HEK293 (cell line): Measurements from ENCODE around the gene MAP6.

Source experiments
- BCL11A ChIP-seq: fragments of 450-650 bp; formaldehyde crosslinking; IDR thresholded peaks from 2 replicates; pipeline ENCODE4 v1.5.1; 2016; ENCODE audit warnings: low read depth, missing biosample characterization, missing genetic modification characterization
- CTCF ChIP-seq: fragments of 450-650 bp; formaldehyde crosslinking; IDR thresholded peaks from 2 replicates; pipeline ENCODE4 v1.5.1; 2016; ENCODE audit warnings: missing biosample characterization, missing genetic modification characterization
- HOXA7 ChIP-seq: sonication (generic); formaldehyde crosslinking; IDR thresholded peaks from 2 replicates; pipeline ENCODE4 v1.8.1; 2022; ENCODE audit warnings: missing genetic modification reagents, borderline replicate concordance
- SP2 ChIP-seq: fragments of 450-650 bp; formaldehyde crosslinking; IDR thresholded peaks from 2 replicates; pipeline ENCODE4 v1.5.1; 2016; ENCODE audit warnings: missing biosample characterization, missing genetic modification characterization
- YY1 ChIP-seq: fragments of 450-650 bp; formaldehyde crosslinking; IDR thresholded peaks from 2 replicates; pipeline ENCODE4 v1.5.1; 2018; ENCODE audit warnings: missing biosample characterization, missing genetic modification characterization
- ZFHX2 ChIP-seq: fragments of 450-650 bp; formaldehyde crosslinking; conservative IDR thresholded peaks from 2 replicates; pipeline ENCODE4 v1.5.1; 2016; ENCODE audit warnings: missing biosample characterization, missing genetic modification characterization
- ZNF274 ChIP-seq, 2 experiments: fragments of 200-500 bp in 1 of 2; fragments of 450-650 bp in 1 of 2; sonication (Bioruptor generic) in 1 of 2; formaldehyde crosslinking in 1 of 2; IDR thresholded peaks; 2 replicates each; pipeline versions ENCODE4 v1.5.1 to v1.6.1; 2014 to 2016; ENCODE audit warnings: borderline replicate concordance in 1 of 2, inconsistent platforms in 1 of 2, low read length in 1 of 2, missing biosample characterization in 1 of 2, missing genetic modification characterization in 1 of 2
- ZNF580 ChIP-seq: fragments of 450-650 bp; formaldehyde crosslinking; IDR thresholded peaks from 2 replicates; pipeline ENCODE4 v1.5.1; 2016; ENCODE audit warnings: missing biosample characterization, missing genetic modification characterization
- TF ChIP-seq, protein P1 (sequence below): fragments of 450-650 bp; formaldehyde crosslinking; IDR thresholded peaks from 2 replicates; pipeline ENCODE4 v1.5.1; 2016; ENCODE audit warnings: missing biosample characterization, missing genetic modification characterization, borderline replicate concordance

- TF ChIP-seq ZNF274 (IDR thresholded peaks at IDR 0.05; ENCODE audit: low read length) (no peak), ZNF274 (tag by site-specific recombination; IDR thresholded peaks at IDR 0.05; ENCODE audit: borderline replicate concordance) (no peak), HOXA7 (CRISPR knock-in tag) (no peak), CTCF (tag by site-specific recombination) (no peak), ZNF580 (tag by site-specific recombination) (no peak), SP2 (no peak), ZFHX2 (tag by site-specific recombination) (no peak), YY1 (tag by site-specific recombination) (no peak), BCL11A (tag by site-specific recombination) (no peak)
- TF ChIP-seq, protein P1, sequence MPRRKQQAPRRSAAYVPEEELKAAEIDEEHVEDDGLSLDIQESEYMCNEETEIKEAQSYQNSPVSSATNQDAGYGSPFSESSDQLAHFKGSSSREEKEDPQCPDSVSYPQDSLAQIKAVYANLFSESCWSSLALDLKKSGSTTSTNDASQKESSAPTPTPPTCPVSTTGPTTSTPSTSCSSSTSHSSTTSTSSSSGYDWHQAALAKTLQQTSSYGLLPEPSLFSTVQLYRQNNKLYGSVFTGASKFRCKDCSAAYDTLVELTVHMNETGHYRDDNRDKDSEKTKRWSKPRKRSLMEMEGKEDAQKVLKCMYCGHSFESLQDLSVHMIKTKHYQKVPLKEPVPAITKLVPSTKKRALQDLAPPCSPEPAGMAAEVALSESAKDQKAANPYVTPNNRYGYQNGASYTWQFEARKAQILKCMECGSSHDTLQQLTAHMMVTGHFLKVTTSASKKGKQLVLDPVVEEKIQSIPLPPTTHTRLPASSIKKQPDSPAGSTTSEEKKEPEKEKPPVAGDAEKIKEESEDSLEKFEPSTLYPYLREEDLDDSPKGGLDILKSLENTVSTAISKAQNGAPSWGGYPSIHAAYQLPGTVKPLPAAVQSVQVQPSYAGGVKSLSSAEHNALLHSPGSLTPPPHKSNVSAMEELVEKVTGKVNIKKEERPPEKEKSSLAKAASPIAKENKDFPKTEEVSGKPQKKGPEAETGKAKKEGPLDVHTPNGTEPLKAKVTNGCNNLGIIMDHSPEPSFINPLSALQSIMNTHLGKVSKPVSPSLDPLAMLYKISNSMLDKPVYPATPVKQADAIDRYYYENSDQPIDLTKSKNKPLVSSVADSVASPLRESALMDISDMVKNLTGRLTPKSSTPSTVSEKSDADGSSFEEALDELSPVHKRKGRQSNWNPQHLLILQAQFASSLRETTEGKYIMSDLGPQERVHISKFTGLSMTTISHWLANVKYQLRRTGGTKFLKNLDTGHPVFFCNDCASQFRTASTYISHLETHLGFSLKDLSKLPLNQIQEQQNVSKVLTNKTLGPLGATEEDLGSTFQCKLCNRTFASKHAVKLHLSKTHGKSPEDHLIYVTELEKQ (tag by site-specific recombination), result no peak
Observed at GRCh38 chr11:75565916-75566762, 102.7 kb downstream of the MAP6 start.
